AML-193 (cell line): Measurements from ENCODE around the gene NOP14.
A peak's percentile ranks its signal among the peaks of the same experiment; 100 is the strongest.
"Not testable (repeated sequence)": the region's sequence is repeated elsewhere in the genome, so short reads cannot be mapped to it uniquely, and the experiment has no call there.

Experiments
- DNase-seq, 2 experiments: peaks; one replicate each; lab custom pipeline; 2025; lab: John Stamatoyannopoulos, UW

The NOP14 gene

DNA sequence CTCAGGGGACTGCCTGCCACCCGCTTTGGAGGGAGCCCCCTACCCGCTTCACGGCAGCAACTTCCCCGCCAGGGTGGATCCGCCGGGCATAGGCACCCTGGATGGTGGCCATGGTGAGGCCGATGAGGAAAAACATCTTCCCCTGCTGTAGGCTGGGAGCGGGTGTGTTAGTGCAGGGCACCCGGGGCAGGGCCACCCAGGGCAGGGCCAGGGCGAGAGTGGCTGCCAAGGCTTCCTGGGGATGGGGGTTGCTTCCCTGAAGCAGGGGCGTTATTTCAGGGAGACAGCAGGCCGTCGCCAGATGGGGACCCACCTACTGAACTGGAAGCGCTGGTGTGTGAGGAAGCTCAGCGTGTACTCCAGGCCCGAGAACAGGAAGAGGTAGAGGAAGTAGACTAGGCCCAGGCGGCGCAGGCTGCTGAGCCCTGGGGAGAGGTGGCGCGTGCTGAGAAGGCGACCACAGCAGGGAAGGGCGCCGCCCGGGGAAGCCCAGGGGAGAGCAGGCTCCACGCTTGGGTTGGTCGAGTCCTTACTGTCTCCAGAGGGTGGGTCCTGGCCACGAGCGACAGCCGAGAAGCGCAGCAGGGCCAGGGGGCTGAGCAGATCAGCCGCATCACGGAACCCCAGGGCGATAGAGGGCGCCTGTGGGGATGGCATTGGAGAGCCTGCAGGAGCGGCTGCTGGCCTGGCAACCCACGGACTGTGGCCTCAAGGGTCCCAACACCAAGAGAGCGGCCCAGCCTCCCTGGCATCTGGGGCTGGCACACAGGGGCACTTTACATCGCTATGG, 31.5 kb downstream of the NOP14 start:
- DNase-seq, result peak; percentile 88 to 89

DNA sequence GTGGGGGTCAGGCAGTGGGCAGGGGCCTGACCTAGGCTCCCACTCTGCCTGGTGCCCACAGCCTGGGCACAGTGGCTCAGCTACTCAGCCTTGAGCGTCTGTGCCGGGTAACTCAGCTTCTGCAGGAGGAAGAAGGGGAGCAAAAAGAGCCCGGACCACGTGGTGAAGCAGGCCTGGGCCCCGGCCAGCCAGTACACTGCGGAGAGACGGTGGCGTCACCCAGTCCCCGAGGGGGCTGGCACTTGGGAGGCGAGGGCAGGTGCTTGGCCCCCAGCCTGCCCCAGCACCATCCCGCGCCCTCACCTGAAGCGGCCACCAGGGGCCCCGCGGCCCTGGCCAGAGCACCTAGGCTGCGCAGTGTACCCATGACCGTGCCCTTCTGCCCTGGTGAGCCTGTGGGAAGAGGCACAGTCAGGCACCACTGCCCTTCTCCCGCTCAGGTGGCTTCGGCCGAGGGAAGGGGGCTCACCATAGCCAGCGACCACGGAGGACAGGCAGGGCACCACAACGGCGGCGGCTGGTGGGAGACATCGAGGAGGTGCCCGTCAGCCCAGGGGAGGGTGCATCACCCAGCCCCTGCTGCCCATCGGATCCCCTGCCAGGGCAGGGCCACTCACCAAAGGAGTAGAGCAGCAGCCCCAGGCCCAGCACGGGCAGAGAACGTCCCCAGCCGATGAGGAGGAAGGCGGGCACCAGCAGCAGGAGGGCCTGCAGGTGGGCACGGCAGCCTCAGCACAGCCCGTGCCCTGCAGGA, 32.3 kb downstream of the NOP14 start:
- DNase-seq, result no peak

DNA sequence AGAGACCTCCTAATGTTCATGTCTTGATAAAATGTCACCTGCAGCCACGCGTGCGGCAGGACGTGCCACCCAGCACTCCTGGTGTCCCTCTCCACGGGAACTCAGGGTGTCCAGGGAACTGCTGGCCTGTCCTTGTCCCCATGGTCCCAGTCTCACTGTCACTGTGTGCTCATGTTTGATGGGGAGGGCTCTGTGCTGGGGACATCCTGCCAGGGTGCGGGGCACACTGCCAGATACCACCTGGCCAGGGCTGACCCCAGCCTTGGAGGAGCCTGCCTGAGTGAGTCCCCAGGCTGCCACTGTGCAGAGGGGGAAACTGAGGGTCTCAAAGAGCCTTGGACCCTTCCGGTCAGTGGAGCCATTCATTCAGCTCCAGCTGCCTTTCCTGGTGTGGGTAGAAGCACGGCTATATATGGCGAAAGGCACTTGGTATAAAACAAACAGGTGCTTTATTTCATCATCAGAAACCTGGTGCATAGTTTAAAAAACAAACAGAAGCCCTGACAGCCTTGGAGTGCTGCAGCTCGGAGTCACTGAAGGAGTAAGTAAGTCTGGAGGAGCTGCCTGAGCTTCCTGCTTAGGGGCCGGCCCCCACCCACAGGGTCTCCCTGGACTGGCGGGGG, 33.0 kb downstream of the NOP14 start:
- no peak for DNase-seq

DNA sequence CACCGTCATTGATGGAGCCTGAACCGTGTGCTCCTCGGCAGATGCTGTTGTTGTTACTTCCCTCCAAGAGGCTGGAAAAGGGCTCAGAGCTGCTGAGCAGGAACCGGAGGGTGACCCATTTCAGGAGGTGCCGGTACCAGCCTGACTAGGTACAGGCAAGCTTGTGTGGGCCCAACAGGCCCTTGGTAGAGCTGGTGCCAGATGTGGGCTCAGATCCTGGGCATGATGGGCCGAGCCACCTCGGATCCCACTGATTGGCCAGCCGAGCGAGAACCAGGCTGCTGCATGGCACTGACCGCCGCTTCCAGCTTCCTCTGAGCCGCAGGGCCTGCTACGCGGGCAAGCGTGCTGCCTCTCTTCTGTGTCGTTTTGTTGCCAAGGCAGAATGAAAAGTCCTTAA, 33.7 kb downstream of the NOP14 start:
- DNase-seq, result no peak

DNA sequence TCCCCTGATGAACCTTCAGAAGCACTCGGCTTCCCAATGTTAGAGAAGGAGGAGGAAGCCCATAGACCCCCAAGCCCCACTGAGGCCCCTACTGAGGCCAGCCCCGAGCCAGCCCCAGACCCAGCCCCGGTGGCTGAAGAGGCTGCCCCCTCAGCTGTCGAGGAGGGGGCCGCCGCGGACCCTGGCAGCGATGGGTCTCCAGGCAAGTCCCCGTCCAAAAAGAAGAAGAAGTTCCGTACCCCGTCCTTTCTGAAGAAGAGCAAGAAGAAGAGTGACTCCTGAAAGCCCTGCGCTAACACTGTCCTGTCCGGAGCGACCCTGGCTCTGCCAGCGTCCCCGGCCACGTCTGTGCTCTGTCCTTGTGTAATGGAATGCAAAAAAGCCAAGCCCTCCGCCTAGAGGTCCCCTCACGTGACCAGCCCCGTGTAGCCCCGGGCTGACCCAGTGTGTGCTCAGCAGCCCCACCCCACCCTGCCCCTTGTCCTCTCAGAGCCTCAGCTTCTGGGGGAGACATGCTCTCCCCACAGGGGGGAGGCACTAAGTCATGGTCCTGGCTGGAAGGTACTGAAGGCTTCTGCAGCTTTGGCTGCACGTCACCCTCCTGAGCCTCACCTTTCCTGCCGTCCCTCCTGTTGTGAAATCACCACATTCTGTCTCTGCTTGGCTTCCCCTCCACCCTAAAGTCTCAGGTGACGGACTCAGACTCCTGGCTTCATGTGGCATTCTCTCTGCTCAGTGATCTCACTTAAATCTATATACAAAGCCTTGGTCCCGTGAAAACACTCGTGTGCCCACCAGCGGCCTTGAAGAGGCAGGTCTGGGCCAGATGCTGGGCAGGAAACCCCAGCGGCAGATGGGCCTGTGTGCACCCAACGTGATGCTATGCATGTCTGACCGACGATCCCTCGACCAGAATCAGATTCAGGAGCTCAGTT, 34.7 kb downstream of the NOP14 start:
- no peak for DNase-seq

DNA sequence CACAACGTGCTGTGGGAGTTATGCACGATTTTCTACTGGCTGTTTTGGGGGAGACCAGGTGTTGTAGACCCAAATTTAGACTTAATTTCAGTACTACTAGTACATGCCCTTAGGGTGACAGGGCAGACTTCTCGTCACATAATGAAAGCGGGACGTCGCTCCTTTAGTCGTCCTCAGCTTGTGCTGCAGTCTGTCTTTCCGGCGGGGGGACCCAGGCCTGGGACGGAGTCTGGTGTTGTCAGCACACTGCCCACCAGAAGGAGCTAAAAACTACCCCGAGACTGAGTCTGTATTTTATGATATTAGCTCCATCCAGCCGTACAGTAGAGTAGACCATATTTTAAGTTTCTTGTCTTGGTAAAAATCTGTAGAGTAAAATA, 35.5 kb downstream of the NOP14 start:
- DNase-seq, result no peak

DNA sequence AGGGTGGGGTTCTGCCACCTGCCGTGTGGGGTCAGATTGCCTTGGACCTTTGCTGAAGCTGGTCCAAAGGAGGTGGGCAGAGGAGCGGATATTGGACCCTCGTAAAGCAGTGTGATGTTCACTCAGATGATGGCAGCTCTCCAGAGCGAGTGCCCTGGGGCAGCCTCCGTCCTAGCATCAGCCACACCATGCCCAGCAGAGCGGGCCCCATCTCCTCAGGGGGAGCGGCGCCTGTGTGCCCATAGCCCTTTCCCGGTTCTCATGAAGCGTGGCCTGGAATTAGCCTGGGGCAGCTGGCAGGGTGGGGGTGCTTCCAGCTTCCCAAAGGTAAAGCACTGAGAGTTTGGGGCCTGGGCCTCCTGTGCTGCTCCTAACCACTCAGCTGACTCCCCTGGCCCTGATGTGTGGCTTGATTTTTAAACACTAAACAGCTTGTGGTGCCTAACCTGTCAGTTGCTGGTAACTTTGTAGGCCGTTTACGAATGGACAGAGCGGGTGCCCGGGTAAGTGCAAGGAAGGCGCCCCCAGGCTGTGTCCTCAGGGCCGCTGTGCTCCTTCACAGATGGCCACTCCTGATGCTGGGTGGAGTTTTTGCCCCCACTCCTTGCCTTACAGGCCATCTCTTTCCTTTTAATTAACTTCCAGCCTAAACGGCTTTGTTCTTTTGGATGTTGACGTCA, 36.0 kb downstream of the NOP14 start:
- no peak for DNase-seq

DNA sequence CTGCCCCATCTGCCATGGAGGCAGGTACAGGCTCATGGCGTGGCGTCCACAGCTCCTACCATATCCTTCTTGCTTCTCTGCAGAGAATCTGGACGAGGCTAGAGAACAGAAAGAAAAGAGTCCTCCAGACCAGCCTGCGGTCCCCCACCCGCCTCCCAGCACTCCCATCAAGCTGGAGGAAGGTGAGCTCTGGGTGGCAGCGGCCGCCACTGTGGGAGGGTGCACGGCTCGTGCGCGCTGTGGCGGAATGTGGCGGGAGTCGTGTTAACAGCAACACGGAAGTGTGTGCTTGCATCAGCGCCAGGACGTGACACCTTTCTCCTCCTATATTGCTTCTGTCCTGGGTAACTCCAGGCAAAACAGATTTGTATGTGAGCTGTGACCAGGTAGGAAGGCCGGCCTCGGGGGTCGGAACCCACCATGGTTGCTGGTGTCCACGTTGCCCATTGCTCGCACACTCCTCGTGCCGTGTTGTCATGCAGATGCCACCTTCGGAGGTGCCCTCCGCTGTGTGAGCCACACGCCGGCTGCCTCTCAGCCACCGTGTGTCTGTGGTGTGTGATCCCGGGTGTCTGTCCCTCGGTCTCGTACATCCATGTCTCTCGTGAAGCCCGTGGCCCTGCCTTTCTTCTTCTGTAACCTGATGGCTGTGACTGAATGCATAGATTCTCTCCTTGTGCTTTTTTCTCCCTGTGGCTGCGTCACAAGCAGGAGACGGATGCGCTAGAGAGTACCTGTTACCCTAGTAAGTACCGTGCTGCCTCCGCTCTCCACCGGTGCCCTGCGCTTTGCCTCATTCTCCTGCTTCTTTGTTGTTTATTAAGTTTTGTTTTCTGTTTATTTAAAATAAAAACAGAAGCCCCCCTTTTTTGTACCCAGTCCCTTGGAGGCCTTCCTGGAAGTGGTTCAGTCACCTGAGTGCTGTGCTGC, 37.0 kb downstream of the NOP14 start:
- no peak for DNase-seq

DNA sequence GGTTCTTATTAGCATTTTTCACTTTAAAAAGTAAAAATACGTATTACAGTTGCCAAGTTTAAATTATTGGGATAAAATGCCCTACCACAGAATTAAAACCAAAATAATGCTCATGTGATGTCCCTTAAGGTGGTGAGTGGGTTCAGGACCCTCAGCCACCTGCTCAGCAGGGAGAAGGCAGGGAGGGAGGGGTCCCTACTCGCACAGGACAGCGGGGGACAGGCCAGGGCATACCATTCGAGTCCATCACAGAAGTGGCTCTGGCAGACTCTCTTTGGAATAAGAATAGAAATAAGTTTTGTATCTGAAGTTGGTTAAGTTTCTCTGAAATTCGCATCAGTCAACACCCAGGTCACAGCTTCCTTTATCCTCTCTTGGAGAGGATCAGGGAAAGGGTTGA, 37.7 kb downstream of the NOP14 start:
- no peak for DNase-seq

DNA sequence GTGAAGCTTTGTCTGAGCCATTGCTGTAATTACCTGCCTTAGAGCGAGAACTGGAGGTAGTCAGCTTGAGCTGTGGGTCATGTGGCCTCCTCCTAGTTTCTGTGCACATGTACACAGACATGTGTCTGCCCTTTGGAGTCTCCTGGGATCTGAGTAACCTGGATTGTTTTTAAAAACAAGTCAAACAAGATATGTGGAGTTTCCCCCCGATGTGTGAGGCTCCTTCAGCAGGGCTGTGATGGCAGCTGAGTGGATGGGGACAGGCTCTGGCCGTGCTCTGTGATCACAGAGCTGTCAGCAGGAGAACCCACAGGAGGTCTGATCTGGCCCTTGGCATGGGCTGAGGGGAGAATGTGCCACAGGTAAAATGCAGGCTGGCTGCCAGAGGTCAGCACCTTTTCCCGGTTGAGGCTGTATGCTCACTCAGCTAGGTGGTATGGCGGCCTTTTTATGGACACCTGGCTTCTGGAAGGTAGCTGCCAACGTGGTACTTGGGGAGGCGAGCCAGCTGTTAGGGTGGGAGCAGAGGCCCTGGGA, 38.4 kb downstream of the NOP14 start:
- no peak for DNase-seq

DNA sequence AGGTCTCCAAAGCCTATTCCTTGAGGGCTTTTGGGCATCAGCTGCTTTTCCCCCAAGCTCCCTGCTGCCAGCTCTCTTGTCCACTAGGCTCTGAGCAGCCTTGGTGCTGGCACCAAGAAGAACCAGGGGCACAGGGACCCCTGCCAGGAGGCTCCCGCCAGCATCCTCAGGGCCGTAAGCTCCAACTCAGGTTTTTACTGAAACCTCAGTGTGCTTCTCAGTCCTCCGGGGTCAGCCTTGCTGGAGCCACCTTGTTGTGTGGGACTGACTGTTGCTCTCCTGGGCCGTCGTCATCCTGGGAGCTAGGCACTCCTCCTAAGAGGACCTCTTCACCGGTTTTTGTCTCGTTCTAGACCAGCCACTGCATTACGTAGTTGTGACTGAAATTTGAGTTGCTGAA, 38.9 kb downstream of the NOP14 start:
- DNase-seq, result no peak

DNA sequence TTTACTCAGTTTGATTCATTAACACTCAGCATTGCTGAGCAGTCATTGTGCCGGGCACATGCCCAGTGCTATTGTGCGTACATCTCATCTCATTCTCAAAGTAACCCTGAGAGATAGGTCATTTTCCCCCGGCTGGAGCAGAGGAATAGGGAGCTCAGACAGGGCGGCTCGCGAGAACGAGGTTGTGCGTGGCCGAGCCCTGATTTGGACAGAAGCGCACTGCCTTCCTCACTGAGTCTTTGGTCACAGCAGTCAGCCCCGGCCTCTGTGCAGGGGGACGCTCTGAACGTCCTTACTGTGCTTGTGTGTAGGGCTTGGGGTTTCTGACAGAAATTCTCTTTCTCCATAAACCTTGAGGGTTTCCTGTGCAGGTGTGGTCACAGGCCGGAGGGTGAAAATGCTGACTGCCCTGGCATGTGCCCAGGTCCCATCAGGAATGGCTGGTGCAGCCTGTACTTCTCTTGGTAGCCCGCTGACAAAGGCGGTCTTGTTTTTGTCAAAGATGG, 39.5 kb downstream of the NOP14 start:
- DNase-seq, result no peak

DNA sequence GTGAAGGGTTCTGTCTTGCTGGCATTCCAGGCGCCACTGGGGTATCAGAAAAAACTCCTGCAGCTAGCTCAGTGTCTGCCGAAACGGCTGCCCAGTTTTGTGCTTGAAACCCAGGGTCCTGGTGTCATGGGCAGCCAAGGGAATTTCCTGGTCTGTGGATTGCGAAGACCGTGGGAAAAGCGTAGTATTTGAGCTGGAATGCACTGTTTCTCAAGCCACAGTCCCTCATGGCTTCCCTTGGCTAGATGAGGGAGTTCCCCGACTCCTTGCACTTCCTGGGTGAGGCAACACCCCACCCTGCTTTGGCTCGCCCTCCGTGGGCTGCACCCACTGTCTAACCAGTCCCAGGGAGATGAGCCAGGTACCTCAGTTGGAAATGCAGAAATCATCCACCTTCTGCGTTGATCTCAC, 40.1 kb downstream of the NOP14 start:
- DNase-seq, result no peak

DNA sequence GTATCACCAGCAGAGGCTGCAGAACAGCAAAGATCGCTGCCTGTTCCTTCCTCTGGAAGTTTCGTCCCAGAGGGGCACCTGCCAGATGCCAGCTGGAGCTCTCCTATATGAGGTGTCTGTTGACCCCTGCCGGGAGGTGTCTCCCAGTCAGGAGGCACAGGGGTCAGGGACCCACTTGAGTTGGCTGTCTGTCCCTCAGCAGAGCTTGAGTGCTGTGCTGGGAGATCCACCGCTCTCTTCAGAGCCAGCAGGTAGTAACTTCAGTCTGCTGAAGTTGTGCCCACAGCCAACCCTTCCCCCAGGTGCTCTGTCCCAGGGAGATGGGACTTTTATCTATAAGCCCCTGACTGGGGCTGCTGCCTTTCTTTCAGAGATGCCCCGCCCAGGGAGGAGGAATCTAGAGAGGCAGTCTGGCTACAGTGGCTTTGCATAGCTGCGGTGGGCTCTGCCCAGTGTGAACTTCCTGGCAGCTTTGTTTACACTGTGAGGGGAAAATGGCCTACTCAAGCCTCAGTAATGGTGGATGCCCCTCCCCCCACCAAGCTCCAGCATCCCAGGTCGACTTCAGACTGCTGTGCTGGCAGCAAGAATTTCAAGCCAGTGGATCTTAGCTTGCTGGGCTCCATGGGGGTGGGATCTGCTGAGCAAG, 40.6 kb downstream of the NOP14 start:
- DNase-seq, result not testable (repeated sequence)

DNA sequence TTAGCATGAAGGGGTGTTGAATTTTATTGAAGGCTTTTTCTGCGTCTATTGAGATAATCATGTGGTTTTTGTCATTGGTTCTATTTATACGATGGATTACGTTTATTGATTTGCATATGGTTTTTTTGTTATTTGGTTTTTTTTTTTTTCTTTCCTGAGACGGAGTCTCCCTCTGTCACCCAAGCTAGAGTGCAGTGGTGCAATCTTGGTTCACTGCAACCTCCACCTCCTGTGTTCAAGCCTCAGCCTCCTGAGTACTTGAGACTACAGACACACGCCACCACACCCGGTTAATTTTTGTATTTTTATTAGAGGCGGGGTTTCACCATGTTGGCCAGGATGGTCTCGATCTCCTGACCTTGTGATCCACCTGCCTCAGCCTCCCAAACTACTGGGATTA, 44.5 kb downstream of the NOP14 start:
- not testable (repeated sequence) for DNase-seq

DNA sequence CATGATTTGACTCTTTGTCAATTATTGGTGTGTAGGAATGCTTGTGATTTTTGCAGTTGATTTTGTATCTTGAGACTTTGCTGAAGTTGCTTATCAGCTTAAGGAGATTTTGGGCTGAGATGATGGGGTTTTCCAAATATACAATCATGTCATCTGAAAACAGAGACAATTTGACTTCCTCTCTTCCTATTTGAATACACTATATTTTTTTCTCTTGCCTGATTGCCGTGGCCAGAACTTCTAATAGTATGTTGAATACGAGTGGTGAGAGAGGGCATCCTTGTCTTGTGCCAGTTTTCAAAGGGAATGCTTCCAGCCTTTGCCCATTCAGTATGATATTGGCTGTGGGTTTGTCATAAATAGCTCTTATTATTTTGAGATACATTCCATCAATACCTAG, 44.9 kb downstream of the NOP14 start:
- DNase-seq, result not testable (repeated sequence)

DNA sequence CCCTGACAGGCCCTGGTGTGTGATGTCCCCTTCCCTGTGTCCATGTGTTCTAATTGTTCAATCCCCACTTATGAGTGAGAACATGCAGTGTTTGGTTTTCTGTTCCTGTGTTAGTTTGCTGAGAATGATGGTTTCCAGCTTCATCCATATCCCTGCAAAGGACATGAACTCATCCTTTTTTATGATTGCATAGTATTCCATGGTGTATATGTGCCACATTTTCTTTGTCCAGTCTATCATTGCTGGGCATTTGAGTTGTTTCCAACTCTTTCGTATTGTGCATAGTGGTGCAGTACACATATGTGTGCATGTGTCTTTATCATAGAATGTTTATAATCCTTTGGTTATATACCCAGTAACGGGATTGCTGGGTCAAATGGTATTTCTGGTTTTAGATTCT, 46.5 kb downstream of the NOP14 start:
- DNase-seq, result not testable (repeated sequence)

DNA sequence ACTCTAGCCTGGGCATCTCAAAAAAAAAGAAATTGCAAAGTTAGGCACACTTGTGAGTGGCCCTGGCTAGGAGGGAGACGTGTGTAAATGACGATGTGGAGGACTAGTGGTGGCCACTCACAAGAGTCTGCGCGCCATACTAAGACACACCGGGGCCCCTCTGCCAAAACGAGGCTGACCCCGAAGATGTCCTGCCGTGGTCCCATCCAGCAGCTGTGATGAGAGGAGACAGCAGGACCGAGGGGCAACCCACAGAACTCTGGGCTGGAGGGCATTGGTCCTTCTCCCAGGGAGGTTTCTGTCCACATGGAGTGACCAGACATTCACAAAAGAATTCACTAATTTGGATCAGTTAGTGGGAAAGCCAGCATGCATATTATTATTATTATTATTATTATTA, 47.4 kb downstream of the NOP14 start:
- DNase-seq, result no peak
